GM23248 (cell line): Measurements from ENCODE around the gene KIAA1671. TPM values are rescaled to one million over a fixed set of nuclear protein-coding genes. Genes with fewer than 3 reads are reported as not detected.

Experiments used
- DNase-seq: peaks from one replicate; pipeline ENCODE4 v3.0.0-alpha.2; 2015
- H2AFZ ChIP-seq: fragments of 200-600 bp; sonication (generic); 2 replicates; pipeline ENCODE4 v1.6.1; 2016; ENCODE audit warnings: antibody characterized with exemption
- H3F3A ChIP-seq: fragments of 200-600 bp; sonication (generic); 2 replicates; pipeline ENCODE4 v1.6.1; 2016; ENCODE audit warnings: mild to moderate bottlenecking, antibody characterized with exemption, mixed run types; ENCODE audit not compliant: insufficient read depth
- H3K27ac ChIP-seq: fragments of 200-600 bp; sonication (generic); 2 replicates; pipeline ENCODE4 v1.5.1; 2016; ENCODE audit warnings: mild to moderate bottlenecking
- H3K27me3 ChIP-seq: fragments of 200-600 bp; sonication (generic); replicated peaks from 2 replicates; pipeline ENCODE4 v1.6.1; 2016; ENCODE audit warnings: mild to moderate bottlenecking; ENCODE audit not compliant: insufficient read depth
- H3K36me3 ChIP-seq: fragments of 200-600 bp; sonication (generic); 2 replicates; pipeline ENCODE4 v1.6.1; 2016; ENCODE audit warnings: low read depth, mild to moderate bottlenecking
- H3K4me1 ChIP-seq: fragments of 200-600 bp; sonication (generic); 2 replicates; pipeline ENCODE4 v1.6.1; 2016; ENCODE audit warnings: mild to moderate bottlenecking; ENCODE audit not compliant: insufficient read depth
- H3K4me2 ChIP-seq: fragments of 200-600 bp; sonication (generic); one replicate; pipeline ENCODE4 v1.6.1; 2016; ENCODE audit warnings: mild to moderate bottlenecking; ENCODE audit not compliant: unreplicated experiment
- H3K4me3 ChIP-seq: fragments of 200-600 bp; sonication (generic); 2 replicates; pipeline ENCODE4 v1.5.1; 2016; ENCODE audit warnings: mild to moderate bottlenecking
- H3K79me2 ChIP-seq: fragments of 200-600 bp; sonication (generic); 2 replicates; pipeline ENCODE4 v1.6.1; 2016; ENCODE audit warnings: mild to moderate bottlenecking; ENCODE audit not compliant: insufficient read depth
- H3K9ac ChIP-seq: fragments of 200-600 bp; sonication (generic); 2 replicates; pipeline ENCODE4 v1.6.1; 2016; ENCODE audit warnings: mild to moderate bottlenecking
- H3K9me2 ChIP-seq: fragments of 200-600 bp; sonication (generic); 2 replicates; pipeline ENCODE4 v1.6.1; 2016; ENCODE audit warnings: mixed run types, mild to moderate bottlenecking, moderate library complexity; ENCODE audit not compliant: insufficient read depth
- H3K9me3 ChIP-seq: fragments of 200-600 bp; sonication (generic); one replicate; pipeline ENCODE4 v1.6.1; 2017; ENCODE audit warnings: low read depth
- H4K20me1 ChIP-seq: fragments of 200-600 bp; sonication (generic); 2 replicates; pipeline ENCODE4 v1.6.0; 2016; ENCODE audit not compliant: insufficient read depth
- EZH2 ChIP-seq: fragments of 200-600 bp; sonication (generic); IDR thresholded peaks from 2 replicates; pipeline ENCODE4 v1.6.1; 2018; ENCODE audit warnings: antibody characterized with exemption, mild to moderate bottlenecking; ENCODE audit not compliant: insufficient read depth, poor library complexity, severe bottlenecking
- EZH2phosphoT487 ChIP-seq: fragments of 200-600 bp; sonication (generic); IDR thresholded peaks from 2 replicates; pipeline ENCODE4 v1.6.1; 2018; ENCODE audit warnings: antibody characterized with exemption, moderate library complexity, mild to moderate bottlenecking, low read depth; ENCODE audit not compliant: insufficient read depth
- WGBS, 2 experiments: methylation state at CpG; one replicate each; pipeline ENCODE4 v1.1.6; 2015 to 2017; ENCODE audit warnings: low lambda C conversion rate in 2 of 2, low coverage in 1 of 2; ENCODE audit errors: missing lambda C conversion rate in 2 of 2; 5-methylcytosine and 5-hydroxymethylcytosine counted together
- in situ Hi-C: fragments of 300-500 bp; cut with MboI; formaldehyde crosslinking; loops from 2 replicates; pipeline ENCODE4 v1.15.0; 2020
- polyA plus RNA-seq: library from polyadenylated mRNA; unstranded; fragments of >200 nt; fragmentation: Nextera tagmentation; extraction: Ambion mirVana; gene quantifications from 2 replicates; pipeline ENCODE4 v1.2.1, GENCODE V29; 2016
- total RNA-seq: library from RNA; depleted of rRNA; stranded (reverse); fragments of >200 nt; shearing (Covaris generic); gene quantifications from 2 replicates; pipeline ENCODE4 v1.2.3, GENCODE V29; 2014

KIAA1671 gene
- total and polyA plus RNA-seq, 2 experiments from 2014 or later = 0.25 to 0.76 TPM

DNA sequence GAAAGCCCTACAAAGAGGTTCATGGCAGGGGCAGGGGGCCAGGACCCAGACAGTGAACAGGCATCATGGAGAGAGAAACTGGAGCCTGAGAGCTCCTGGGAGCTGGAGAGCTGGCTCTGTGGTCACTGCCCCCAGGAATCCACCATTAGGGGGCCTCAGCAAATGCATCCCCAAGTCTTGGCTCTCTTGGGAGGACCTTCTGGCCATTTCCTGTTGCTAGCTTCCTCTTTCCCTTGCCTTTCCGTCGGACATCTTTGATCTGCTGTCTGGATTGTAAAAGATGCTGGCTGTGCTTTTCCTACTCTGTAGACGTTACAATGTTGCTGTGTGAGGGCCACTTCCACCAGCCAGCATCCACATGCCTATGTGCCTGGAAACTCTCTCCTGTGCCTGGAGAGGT is 259.8 kb downstream of the KIAA1671 start:
- H3K27ac ChIP-seq = no peak overlapping the region
- no peaks in the 10 kb centered on the region for H3K36me3 ChIP-seq
- in situ Hi-C loops = loop anchor here (25.0 kb wide), 1 partner anchor 1125 kb away; no protein-coding TSS in a partner anchor
- TF ChIP-seq EZH2 = no peak
- TF ChIP-seq EZH2phosphoT487 = no peak
- no peaks in the 10 kb centered on the region for H3K9me2 ChIP-seq
- no peaks in the 10 kb centered on the region for H3K27me3 ChIP-seq
- H3K4me2 ChIP-seq = no peak overlapping the region
- no peaks in the 10 kb centered on the region for H3F3A ChIP-seq
- no peak overlapping the region for H3K4me3 ChIP-seq
- no peak overlapping the region for H2AFZ ChIP-seq
- no peaks in the 10 kb centered on the region for H4K20me1 ChIP-seq
- no peaks in the 10 kb centered on the region for H3K9me3 ChIP-seq
- no peaks in the 10 kb centered on the region for H3K79me2 ChIP-seq
- DNase-seq = no peak
- no peak overlapping the region for H3K9ac ChIP-seq
- H3K4me1 ChIP-seq = no peaks in the 10 kb centered on the region
- 60 to 68% methylated on average over 3 of the region's 3 CpGs for WGBS, 2 experiments

DNA sequence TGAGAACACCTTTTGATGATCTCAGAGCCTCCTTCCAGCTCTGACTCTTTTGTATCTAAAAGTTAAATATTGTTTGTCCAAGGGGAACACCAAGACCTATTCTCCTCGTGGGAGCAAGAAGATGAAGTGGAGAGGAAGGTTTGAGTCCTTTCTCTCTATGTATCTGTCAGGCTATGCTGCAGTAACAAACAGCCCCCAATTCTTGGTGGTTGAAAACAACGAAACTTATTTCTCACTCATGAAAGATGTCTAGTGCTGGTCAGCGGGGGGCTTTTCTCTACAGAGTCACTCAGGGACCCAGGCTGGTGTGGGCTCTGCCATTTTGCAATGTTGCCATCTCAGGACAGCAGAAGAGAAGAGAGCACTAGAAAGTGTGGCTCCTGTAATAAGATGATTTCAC is 260.7 kb downstream of the KIAA1671 start:
- Histone ChIP-seq H3K9me3 (no peaks in the 10 kb centered on the region), H3K4me3 (no peak overlapping the region), H4K20me1 (no peaks in the 10 kb centered on the region), H3K79me2 (no peaks in the 10 kb centered on the region), H3K9ac (no peak overlapping the region), H3K9me2 (no peaks in the 10 kb centered on the region), H3K36me3 (no peaks in the 10 kb centered on the region), H3K4me1 (no peaks in the 10 kb centered on the region), H3K27me3 (no peaks in the 10 kb centered on the region), H3K27ac (no peak overlapping the region), H3K4me2 (no peak overlapping the region), H2AFZ (no peak overlapping the region), H3F3A (no peaks in the 10 kb centered on the region)
- WGBS, 2 experiments = 15 to 28% methylated on average over 3 of the region's 3 CpGs
- in situ Hi-C loops = loop anchor here (25.0 kb wide), 1 partner anchor 1124 kb away; no protein-coding TSS in a partner anchor
- DNase-seq = no peak
- TF ChIP-seq EZH2phosphoT487 (no peak), EZH2 (no peak)

DNA sequence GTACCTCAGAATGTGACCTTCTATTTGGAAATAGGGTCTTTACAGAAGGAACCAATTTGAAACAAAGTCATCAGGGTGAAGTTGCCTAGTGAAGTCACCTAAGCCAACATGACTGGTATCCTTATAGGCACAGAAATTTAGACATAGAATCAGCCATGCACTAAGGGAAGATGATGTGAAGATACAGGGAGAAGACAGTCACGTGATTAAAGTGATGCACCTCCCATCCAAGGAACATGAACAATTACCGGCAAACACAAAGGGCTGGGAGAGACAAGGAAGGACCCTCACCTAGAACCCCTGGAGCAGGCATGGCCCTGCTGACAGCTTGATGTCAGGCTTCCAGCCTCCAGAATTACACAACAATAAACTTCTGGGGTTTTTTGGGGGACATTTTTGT is 263.7 kb downstream of the KIAA1671 start:
- Histone ChIP-seq H3K27me3 (no peaks in the 10 kb centered on the region), H3K9me3 (no peaks in the 10 kb centered on the region), H3F3A (no peaks in the 10 kb centered on the region), H2AFZ (no peak overlapping the region), H3K27ac (no peak overlapping the region), H3K79me2 (no peaks in the 10 kb centered on the region), H3K36me3 (no peaks in the 10 kb centered on the region), H3K4me1 (no peaks in the 10 kb centered on the region), H4K20me1 (no peaks in the 10 kb centered on the region), H3K9me2 (no peaks in the 10 kb centered on the region), H3K4me3 (no peak overlapping the region), H3K9ac (no peak overlapping the region), H3K4me2 (no peak overlapping the region)
- in situ Hi-C loops = loop anchor here (25.0 kb wide), 1 partner anchor 1121 kb away; no protein-coding TSS in a partner anchor
- TF ChIP-seq EZH2 (no peak), EZH2phosphoT487 (no peak)
- WGBS, 2 experiments = 51 to 53% methylated on average over 2 of the region's 2 CpGs
- no peak for DNase-seq

DNA sequence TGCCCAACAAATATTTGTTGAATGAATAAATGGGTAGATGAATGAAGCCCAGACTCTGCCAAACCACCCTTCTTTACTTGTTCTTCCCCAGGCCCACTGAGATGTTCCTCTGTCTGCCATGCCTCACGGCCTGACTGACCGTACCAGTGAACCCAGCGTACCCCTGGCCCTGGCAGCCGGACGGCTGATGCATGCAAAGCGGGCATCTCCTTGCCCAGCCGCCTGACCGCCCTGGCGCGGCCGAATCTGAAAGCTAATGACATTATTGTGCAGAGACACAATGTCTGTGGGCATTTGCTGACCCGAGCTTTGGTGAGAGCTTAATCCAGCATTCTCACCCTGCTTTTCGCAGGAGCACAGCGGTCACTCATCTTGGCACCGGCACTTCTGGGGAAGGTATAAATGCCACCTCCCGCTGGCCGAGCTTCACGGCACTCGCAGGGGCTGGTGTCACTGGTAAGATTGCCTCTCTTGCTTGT is 266.7 kb downstream of the KIAA1671 start, which contains the start of gene CRYBB2:
TSS of gene CRYBB2 (plus strand) at position 429 of the 479 bp plus-strand sequence. CDS start 1,791 bp downstream, outside the sequence.
- H3K36me3 ChIP-seq = no peaks in the 10 kb centered on the region
- WGBS, 2 experiments = 70 to 73% methylated on average over 19 of the region's 19 CpGs
- H3K27ac ChIP-seq = no peak within 1 kb of the TSS
- no peaks in the 10 kb centered on the region for H3K27me3 ChIP-seq
- no peaks in the 10 kb centered on the region for H3K9me3 ChIP-seq
- H2AFZ ChIP-seq = no peak within 1 kb of the TSS
- no peaks in the 10 kb centered on the region for H3K9me2 ChIP-seq
- no peaks in the 10 kb centered on the region for H3K79me2 ChIP-seq
- H3K9ac ChIP-seq = no peak within 1 kb of the TSS
- H3K4me2 ChIP-seq = no peak within 1 kb of the TSS
- H3F3A ChIP-seq = no peaks in the 10 kb centered on the region
- H3K4me3 ChIP-seq = no peak within 1 kb of the TSS
- no peak for DNase-seq
- no peaks in the 10 kb centered on the region for H3K4me1 ChIP-seq
- TF ChIP-seq EZH2 (no peak), EZH2phosphoT487 (no peak)
- in situ Hi-C loops = loop anchor here (25.0 kb wide), 1 partner anchor 1118 kb away; no protein-coding TSS in a partner anchor
- no peaks in the 10 kb centered on the region for H4K20me1 ChIP-seq
